Suprapubic skin (tissue), 3 donors: ENCODE measurements around the gene LANCL1.

ENCODE experiments used
- EP300 ChIP-seq: sonication (generic); formaldehyde crosslinking; IDR thresholded peaks from one replicate; pipeline ENCODE4 v1.6.1; 2017; ENCODE audit warnings: antibody characterized with exemption
- POLR2A ChIP-seq, 2 donors: fragments of 450-650 bp; IDR thresholded peaks; one replicate each; pipeline ENCODE4 v1.6.1; 2017; ENCODE audit warnings: antibody characterized with exemption in 2 of 2, mild to moderate bottlenecking in 2 of 2, moderate library complexity in 2 of 2
- TF ChIP-seq, protein P1 (sequence below), 2 donors: fragments of 200-600 bp in 1 of 2; fragments of 450-650 bp in 1 of 2; sonication (generic) in 1 of 2; IDR thresholded peaks; one replicate each; pipeline ENCODE4 v1.5.1; 2016 to 2019; ENCODE audit warnings: antibody characterized with exemption in 2 of 2, mild to moderate bottlenecking in 1 of 2, moderate library complexity in 1 of 2

DNA sequence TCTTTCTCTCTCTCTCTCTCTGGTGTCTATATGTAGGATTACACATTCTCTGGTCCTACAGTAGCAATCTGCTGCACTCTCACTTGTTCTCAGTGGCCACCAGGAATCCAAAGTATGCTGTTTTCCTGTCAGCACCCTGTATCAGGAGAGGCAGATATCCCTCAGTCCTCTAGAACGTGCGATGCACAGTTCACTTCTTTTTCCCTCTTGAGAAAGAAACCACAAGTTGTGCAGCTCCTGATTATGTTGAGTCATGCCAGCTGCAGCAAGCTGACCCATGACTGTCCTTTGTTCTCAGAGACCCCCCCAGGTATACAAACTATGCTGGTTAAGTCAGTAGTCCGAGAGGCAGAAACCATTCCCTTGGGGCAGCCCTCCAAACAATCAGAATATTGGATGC is 54.6 kb downstream of the LANCL1 start:
- TF ChIP-seq POLR2A (IDR thresholded peaks at IDR 0.05) (no peak), EP300 (no peak)
- TF ChIP-seq, protein P1, sequence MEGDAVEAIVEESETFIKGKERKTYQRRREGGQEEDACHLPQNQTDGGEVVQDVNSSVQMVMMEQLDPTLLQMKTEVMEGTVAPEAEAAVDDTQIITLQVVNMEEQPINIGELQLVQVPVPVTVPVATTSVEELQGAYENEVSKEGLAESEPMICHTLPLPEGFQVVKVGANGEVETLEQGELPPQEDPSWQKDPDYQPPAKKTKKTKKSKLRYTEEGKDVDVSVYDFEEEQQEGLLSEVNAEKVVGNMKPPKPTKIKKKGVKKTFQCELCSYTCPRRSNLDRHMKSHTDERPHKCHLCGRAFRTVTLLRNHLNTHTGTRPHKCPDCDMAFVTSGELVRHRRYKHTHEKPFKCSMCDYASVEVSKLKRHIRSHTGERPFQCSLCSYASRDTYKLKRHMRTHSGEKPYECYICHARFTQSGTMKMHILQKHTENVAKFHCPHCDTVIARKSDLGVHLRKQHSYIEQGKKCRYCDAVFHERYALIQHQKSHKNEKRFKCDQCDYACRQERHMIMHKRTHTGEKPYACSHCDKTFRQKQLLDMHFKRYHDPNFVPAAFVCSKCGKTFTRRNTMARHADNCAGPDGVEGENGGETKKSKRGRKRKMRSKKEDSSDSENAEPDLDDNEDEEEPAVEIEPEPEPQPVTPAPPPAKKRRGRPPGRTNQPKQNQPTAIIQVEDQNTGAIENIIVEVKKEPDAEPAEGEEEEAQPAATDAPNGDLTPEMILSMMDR (IDR thresholded peaks at IDR 0.05): no peak
